ENCODE data around the gene AGBL3.

- no peak for TF ChIP-seq POLR2AphosphoS5 (IDR thresholded peaks at IDR 0.05; ENCODE audit: borderline replicate concordance, low read depth, low read length)
- TF ChIP-seq EZH2 (IDR thresholded peaks at IDR 0.05): no peak
- no peak for TF ChIP-seq FOXP2 (optimal IDR thresholded peaks at IDR 0.05; ENCODE audit: control extremely low read depth, extremely low read length, insufficient read depth)
Measured at GRCh38 chr7:135183478-135183877, 197.2 kb downstream of the AGBL3 start.

Data from SK-N-MC (cell line).